Panc1 (cell line): ENCODE measurements around the gene JOSD2. TPM values are rescaled to one million over a fixed set of nuclear protein-coding genes. Genes with fewer than 3 reads are reported as not detected.

Source experiments
- ATAC-seq: fragments of 200-7000 bp; cut with Tn5 transposase; 2 replicates; pipeline ENCODE4 v1.9.1; 2020; ENCODE audit warnings: mild to moderate bottlenecking, moderate library complexity
- BruUV-seq: library from RNA; stranded (reverse); fragments of 400-500 nt; replicated peaks from 2 replicates; lab custom pipeline; 2021; lab: Mats Ljungman, UMichigan
- CTCF ChIA-PET: fragments of 300-600 bp; sonication (Branson Sonifier 250); formaldehyde crosslinking; loops from one replicate; lab custom pipeline; 2022; ENCODE audit warnings: antibody characterized with exemption; lab: Charles Lee
- POLR2A ChIA-PET: fragments of 300-600 bp; sonication (Branson Sonifier 250); formaldehyde crosslinking; loops from one replicate; lab custom pipeline; 2022; ENCODE audit warnings: antibody characterized with exemption; lab: Charles Lee
- DNase-seq: peaks from one replicate; pipeline ENCODE4 v3.0.0-alpha.2; 2010; ENCODE audit warnings: low read depth, low spot score
- H3K27ac ChIP-seq: 2 replicates; pipeline ENCODE4 v1.5.1; 2011; ENCODE audit warnings: mild to moderate bottlenecking, low read length, inconsistent platforms
- H3K27me3 ChIP-seq: fragments of 200-500 bp; sonication (Bioruptor generic); 2 replicates; pipeline ENCODE4 v1.6.0; 2014; ENCODE audit warnings: low read length, inconsistent platforms; ENCODE audit not compliant: control insufficient read depth, insufficient read depth
- H3K36me3 ChIP-seq: fragments of 200-500 bp; sonication (Bioruptor generic); 2 replicates; pipeline ENCODE4 v1.5.1; 2014; ENCODE audit warnings: inconsistent platforms, mild to moderate bottlenecking, low read length, moderate library complexity; ENCODE audit not compliant: control insufficient read depth, insufficient read depth
- H3K4me1 ChIP-seq: 2 replicates; pipeline ENCODE4 v1.5.1; 2011; ENCODE audit warnings: inconsistent platforms, mild to moderate bottlenecking, low read length, moderate library complexity; ENCODE audit not compliant: control insufficient read depth, insufficient read depth
- H3K4me3 ChIP-seq, 2 experiments: 2 replicates each; pipeline ENCODE4 v1.5.1; 2011 to 2012; ENCODE audit warnings: low read depth in 2 of 2, low read length in 2 of 2, mild to moderate bottlenecking in 2 of 2, inconsistent platforms in 1 of 2, moderate library complexity in 1 of 2
- H3K9me3 ChIP-seq: fragments of 200-500 bp; sonication (Bioruptor generic); 2 replicates; pipeline ENCODE4 v1.5.1; 2014; ENCODE audit warnings: low read depth, mild to moderate bottlenecking, inconsistent platforms, low read length, moderate library complexity; ENCODE audit not compliant: control insufficient read depth, insufficient read depth
- POLR2AphosphoS5 ChIP-seq: IDR thresholded peaks from 2 replicates; pipeline ENCODE4 v1.6.1; 2012; ENCODE audit warnings: mild to moderate bottlenecking, low read depth, low read length, moderate library complexity
- SIN3A ChIP-seq: IDR thresholded peaks from 2 replicates; pipeline ENCODE4 v1.6.1; 2012; ENCODE audit warnings: low read depth, mild to moderate bottlenecking, low read length, moderate library complexity, borderline replicate concordance; ENCODE audit not compliant: insufficient read depth
- TCF7L2 ChIP-seq: IDR thresholded peaks from 2 replicates; pipeline ENCODE4 v1.6.1; 2011; ENCODE audit warnings: mild to moderate bottlenecking, low read depth, low read length, inconsistent platforms
- in situ Hi-C: cut with HindIII; loops from 2 replicates; pipeline ENCODE4 v1.10.0; 2016; ENCODE audit warnings: low sequenced_read_pairs, low pct_unique_long_range_greater_than_20kb
- intact Hi-C: fragments of 100-400 bp; cut with micrococcal nuclease; formaldehyde crosslinking; loops from one replicate; pipeline ENCODE4 v1.10.0; 2022; ENCODE audit not compliant: unreplicated experiment
- total RNA-seq: library from RNA; stranded (reverse); gene quantifications from one replicate; pipeline ENCODE4 v1.2.1, GENCODE V29; 2021; ENCODE audit not compliant: unreplicated experiment
- TF ChIP-seq, protein P1 (sequence below): fragments of 450-650 bp; IDR thresholded peaks from 2 replicates; pipeline ENCODE4 v1.5.1; 2017; ENCODE audit warnings: mild to moderate bottlenecking
- TF ChIP-seq, protein P2 (sequence below), 2 experiments: IDR thresholded peaks; 2 replicates each; pipeline ENCODE4 v1.6.1; 2011 to 2012; ENCODE audit warnings: low read depth in 2 of 2, control low read depth in 1 of 2, low read length in 1 of 2, mild to moderate bottlenecking in 1 of 2, moderate library complexity in 1 of 2; ENCODE audit not compliant: insufficient read depth in 1 of 2

JOSD2 gene
- total RNA-seq, 1 experiment from 2014 or later: 51.8 TPM

DNA sequence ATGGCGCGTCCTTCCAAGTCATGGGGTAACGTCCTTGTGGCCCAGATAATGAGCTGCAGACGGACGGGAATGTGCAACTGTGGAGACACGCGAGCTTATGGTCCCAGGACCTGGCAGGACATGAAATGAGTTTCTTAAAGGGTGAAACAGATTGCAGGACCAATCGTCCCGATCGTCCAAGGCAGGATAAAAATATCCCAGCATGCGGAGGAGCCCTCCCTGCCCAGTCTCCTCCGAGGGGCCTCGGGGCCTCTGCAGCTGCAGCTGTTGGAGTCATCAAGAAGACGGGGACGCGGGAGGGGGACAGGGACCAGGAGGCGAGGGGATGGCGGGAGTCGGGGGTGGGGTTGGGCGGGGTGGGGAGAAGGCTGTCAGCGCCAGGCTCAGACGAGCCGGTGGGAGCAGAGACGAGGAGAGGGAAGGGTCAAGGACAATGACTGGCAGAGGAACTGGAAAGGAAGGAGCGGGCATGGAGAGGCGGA lies 20.0 kb downstream of the JOSD2 start:
- ChIA-PET CTCF (interaction anchor here (0.8 kb wide), 1 partner anchor 438 kb away, joined by 7 read pairs; no protein-coding TSS in a partner anchor), POLR2A (no interaction called here)
- Histone ChIP-seq H3K27ac (no peak overlapping the region), H3K9me3 (no peaks in the 10 kb centered on the region; the same call in 1 of the 2 replicates), H3K4me1 (no peaks in the 10 kb centered on the region), H3K36me3 (no peaks in the 10 kb centered on the region), H3K27me3 (no peaks in the 10 kb centered on the region), H3K4me3 (no peak overlapping the region)
- intact Hi-C loops: no loop called here
- in situ Hi-C loops: no loop called here
- TF ChIP-seq, protein P1, sequence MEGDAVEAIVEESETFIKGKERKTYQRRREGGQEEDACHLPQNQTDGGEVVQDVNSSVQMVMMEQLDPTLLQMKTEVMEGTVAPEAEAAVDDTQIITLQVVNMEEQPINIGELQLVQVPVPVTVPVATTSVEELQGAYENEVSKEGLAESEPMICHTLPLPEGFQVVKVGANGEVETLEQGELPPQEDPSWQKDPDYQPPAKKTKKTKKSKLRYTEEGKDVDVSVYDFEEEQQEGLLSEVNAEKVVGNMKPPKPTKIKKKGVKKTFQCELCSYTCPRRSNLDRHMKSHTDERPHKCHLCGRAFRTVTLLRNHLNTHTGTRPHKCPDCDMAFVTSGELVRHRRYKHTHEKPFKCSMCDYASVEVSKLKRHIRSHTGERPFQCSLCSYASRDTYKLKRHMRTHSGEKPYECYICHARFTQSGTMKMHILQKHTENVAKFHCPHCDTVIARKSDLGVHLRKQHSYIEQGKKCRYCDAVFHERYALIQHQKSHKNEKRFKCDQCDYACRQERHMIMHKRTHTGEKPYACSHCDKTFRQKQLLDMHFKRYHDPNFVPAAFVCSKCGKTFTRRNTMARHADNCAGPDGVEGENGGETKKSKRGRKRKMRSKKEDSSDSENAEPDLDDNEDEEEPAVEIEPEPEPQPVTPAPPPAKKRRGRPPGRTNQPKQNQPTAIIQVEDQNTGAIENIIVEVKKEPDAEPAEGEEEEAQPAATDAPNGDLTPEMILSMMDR: no peak
- no peak for TF ChIP-seq TCF7L2
- TF ChIP-seq SIN3A: no peak
- TF ChIP-seq POLR2AphosphoS5: no peak
- TF ChIP-seq, protein P2, sequence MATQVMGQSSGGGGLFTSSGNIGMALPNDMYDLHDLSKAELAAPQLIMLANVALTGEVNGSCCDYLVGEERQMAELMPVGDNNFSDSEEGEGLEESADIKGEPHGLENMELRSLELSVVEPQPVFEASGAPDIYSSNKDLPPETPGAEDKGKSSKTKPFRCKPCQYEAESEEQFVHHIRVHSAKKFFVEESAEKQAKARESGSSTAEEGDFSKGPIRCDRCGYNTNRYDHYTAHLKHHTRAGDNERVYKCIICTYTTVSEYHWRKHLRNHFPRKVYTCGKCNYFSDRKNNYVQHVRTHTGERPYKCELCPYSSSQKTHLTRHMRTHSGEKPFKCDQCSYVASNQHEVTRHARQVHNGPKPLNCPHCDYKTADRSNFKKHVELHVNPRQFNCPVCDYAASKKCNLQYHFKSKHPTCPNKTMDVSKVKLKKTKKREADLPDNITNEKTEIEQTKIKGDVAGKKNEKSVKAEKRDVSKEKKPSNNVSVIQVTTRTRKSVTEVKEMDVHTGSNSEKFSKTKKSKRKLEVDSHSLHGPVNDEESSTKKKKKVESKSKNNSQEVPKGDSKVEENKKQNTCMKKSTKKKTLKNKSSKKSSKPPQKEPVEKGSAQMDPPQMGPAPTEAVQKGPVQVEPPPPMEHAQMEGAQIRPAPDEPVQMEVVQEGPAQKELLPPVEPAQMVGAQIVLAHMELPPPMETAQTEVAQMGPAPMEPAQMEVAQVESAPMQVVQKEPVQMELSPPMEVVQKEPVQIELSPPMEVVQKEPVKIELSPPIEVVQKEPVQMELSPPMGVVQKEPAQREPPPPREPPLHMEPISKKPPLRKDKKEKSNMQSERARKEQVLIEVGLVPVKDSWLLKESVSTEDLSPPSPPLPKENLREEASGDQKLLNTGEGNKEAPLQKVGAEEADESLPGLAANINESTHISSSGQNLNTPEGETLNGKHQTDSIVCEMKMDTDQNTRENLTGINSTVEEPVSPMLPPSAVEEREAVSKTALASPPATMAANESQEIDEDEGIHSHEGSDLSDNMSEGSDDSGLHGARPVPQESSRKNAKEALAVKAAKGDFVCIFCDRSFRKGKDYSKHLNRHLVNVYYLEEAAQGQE (IDR thresholded peaks at IDR 0.05; ENCODE audit: insufficient read depth in 1 of 2, low read depth in 2 of 2, low read length in 1 of 2): no peak
- BruUV-seq: no TSS peak
- no peak for ATAC-seq
- DNase-seq: no peak

DNA sequence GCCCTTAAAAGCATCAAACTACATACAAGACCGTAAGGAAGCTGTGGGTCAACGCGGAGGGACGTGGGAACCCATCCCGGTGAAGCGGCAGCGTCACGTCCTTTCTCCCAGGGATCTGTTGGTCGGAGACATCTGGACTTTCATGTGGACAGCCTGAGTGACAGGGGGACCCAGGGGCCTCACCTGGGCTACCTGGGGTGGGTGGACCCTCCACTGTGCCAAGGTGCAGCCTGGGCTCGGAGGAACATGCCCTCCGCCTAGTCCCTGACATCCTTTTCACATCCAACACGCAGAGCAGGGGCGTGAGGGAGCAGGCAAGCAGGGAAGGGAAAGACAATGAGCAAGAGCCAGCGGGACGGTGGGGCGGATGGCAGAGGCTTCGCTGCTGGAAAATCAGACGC lies 20.6 kb downstream of the JOSD2 start:
- Histone ChIP-seq H3K4me3 (no peak overlapping the region), H3K27ac (no peak overlapping the region), H3K27me3 (no peaks in the 10 kb centered on the region), H3K4me1 (no peaks in the 10 kb centered on the region), H3K36me3 (no peaks in the 10 kb centered on the region), H3K9me3 (no peaks in the 10 kb centered on the region; the same call in 1 of the 2 replicates)
- ATAC-seq: no peak
- no peak for DNase-seq
- no peak for TF ChIP-seq SIN3A
- no peak for TF ChIP-seq POLR2AphosphoS5
- TF ChIP-seq TCF7L2: no peak
- TF ChIP-seq, protein P1: no peak
- TF ChIP-seq, protein P2 (IDR thresholded peaks at IDR 0.05; ENCODE audit: insufficient read depth in 1 of 2, low read depth in 2 of 2, low read length in 1 of 2): no peak
- ChIA-PET POLR2A (no interaction called here), CTCF (interaction anchor here (0.8 kb wide), 1 partner anchor 438 kb away, joined by 7 read pairs; no protein-coding TSS in a partner anchor)
- BruUV-seq: no TSS peak
- in situ Hi-C loops (no loop called here), intact Hi-C loops (no loop called here)
